Measurements from ENCODE around the gene NKAIN4.

GRCh38 chr20:63295846-63296245 lies 41.6 kb upstream of the NKAIN4 start:
- TF ChIP-seq CTCF (conservative IDR thresholded peaks at IDR 0.05; ENCODE audit: low read depth in 2 of 2) (no peak), REST (IDR thresholded peaks at IDR 0.05; ENCODE audit: unreplicated experiment) (no peak), JUNB (IDR thresholded peaks at IDR 0.05; ENCODE audit: unreplicated experiment) (no peak), EZH2 (IDR thresholded peaks at IDR 0.05; ENCODE audit: low read depth, unreplicated experiment) (no peak), CREB1 (CRISPR knock-in tag; IDR thresholded peaks at IDR 0.05; ENCODE audit: low read depth) (no peak), POLR2AphosphoS5 (IDR thresholded peaks at IDR 0.05; ENCODE audit: low read depth) (no peak), NANOG (IDR thresholded peaks at IDR 0.05; ENCODE audit: borderline replicate concordance) (no peak), ETS1 (IDR thresholded peaks at IDR 0.05) (no peak)
